Right renal pelvis (tissue), 4 donors: ENCODE data around the gene RYR2. TPM values are rescaled to one million over a fixed set of nuclear protein-coding genes. Genes with fewer than 3 reads are reported as not detected.
A peak's percentile ranks its signal among the peaks of the same experiment; 100 is the strongest.

Experiments used
- DNase-seq, 4 donors: peaks; one replicate each; pipeline ENCODE4 v3.0.0-alpha.2; 2013; ENCODE audit warnings: low read depth in 4 of 4, low spot score in 3 of 4, missing footprints in 1 of 4
- polyA plus RNA-seq, 4 donors: library from polyadenylated mRNA; unstranded; fragments of 120-200 nt; gene quantifications; one replicate each; pipeline ENCODE4 v1.2.1, GENCODE V29; 2013; ENCODE audit not compliant: insufficient read length in 4 of 4

RYR2 gene
- polyA plus RNA-seq, 4 donors: 1.4 to 2.1 (median 1.6) TPM

- DNase-seq: no peak
Observed at GRCh38 chr1:237398751-237399150, 356.8 kb downstream of the RYR2 start.

GRCh38 chr1:237405912-237406311, 363.9 kb downstream of the RYR2 start:
- no peak for DNase-seq

GRCh38 chr1:237411621-237412020, 369.6 kb downstream of the RYR2 start:
- DNase-seq: no peak

DNA sequence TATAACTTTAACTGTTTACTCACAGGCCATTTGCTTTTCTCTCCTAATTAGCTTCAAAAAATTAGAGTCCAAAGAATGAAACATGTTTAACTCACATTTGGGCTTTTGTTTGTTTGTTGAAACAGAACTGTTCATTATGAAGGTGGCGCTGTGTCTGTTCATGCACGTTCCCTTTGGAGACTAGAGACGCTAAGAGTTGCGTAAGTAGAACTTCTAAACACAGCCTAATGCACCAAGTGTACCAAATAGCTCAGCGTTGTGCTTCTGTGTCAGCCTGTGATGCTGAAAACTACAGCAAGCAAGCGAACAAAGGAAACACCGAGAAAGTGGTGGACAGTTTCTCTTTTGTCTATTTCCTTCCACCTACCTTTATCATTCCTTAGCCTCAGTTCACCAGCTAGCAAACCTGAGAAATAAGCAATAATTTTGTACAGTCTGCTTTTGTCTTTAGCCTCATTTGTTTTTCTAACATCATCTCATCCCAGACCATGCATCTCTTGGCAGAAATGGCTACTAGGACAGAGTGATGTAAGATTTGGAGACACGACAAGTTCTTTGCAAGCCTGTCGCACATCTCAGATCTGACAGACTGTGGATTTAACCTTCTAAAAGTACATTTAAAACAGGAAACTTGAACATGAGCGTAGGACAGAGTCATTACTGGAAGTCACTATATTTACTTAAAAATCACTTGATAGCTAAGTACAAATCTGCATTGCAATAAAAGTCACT, 375.1 kb downstream of the RYR2 start:
- no peak for DNase-seq

GRCh38 chr1:237428809-237429208, 386.8 kb downstream of the RYR2 start:
- DNase-seq: no peak

DNA sequence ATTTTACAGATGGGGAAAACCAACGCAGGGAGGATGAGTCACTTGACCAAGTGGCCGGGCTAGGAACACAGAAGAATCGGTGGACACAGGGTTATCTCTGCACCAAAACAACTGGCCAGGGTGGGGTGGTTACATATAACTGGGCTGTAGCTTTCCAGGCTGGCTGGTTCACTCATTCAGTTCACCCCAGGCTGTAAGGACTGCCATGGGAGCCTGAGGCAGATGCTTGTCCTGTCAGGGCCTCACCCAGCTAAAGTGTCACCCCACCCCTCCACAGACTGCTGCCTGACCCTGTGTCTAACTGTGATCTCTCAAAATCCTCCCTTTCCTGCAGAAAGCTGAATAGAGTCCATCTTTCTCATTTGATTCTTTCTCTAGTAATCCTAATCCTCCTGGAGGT, 387.3 kb downstream of the RYR2 start:
- DNase-seq: no peak

GRCh38 chr1:237431448-237431847, 389.5 kb downstream of the RYR2 start:
- DNase-seq: no peak

DNA sequence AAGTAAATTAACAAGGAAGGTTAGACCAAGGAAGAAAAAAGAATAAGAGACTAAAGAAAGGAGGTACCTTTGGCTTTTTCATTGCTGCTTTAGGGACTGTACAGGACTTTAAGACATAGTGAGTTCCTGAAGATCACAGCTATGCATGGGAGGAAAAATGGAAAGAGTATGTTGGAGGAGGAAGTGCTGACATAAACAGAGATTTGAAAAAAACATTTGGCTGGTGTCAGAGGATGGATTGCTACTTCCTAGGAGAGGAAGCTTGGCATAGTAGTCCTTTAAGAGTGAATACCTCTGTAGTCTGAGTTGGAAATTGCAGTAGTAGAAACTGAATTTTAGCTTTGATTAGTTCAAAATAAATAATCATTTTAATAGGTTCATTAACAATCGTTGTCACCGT, 398.4 kb downstream of the RYR2 start:
- no peak for DNase-seq

- DNase-seq: no peak
Observed at GRCh38 chr1:237444120-237444790, 402.3 kb downstream of the RYR2 start.

- DNase-seq: no peak
Observed at GRCh38 chr1:237448042-237448441, 406.1 kb downstream of the RYR2 start.

GRCh38 chr1:237457573-237457972, 415.6 kb downstream of the RYR2 start:
- no peak for DNase-seq

DNA sequence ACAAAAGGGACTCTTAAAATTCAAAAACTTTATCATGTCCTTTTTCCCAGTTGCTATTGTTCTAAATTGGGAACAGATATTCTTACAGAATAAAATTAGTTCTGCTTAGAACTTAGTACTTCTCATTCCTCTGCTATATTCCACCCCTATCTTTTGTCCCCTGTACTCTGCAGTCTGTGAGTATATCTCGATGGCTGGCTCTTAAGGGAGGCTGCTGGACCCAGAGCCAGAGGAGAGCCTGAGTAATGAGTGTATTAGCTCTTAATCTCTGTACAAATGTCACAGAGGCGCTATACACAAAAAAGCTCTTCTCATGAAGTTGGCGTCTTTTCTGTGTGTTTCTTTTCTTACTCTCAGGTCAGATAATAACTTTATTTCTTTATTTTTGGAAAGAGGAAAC, 425.3 kb downstream of the RYR2 start:
- DNase-seq: no peak

DNA sequence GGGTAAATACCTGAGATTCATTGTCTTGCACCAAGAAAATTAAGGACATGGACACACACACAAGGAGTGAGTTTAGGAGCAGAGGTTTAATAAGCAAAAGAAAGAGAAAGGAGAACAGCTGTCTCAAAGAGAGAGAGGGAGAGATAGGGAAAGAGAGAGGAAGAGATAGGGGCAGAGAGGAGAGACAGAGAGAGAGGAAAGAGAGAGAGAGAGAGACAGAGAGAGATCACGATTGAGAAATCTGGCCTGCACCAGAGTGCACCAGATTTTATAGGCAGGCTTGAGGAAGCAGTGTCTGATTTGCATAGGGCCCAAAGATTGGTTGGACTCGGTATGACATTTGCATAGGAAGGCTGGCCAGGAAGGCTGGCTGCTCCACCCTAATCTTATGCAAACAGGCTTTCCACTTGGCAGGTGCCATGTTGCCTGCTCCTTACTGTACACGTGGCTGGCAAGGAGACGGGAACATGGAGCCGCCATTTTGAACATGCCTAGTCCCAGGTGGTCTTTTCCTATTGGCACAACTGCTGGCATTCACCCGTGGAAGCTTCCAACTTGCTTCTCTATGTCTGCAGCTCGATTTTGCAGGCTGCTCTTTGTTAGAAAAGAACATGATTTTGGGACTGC, 428.8 kb downstream of the RYR2 start:
- no peak for DNase-seq

DNA sequence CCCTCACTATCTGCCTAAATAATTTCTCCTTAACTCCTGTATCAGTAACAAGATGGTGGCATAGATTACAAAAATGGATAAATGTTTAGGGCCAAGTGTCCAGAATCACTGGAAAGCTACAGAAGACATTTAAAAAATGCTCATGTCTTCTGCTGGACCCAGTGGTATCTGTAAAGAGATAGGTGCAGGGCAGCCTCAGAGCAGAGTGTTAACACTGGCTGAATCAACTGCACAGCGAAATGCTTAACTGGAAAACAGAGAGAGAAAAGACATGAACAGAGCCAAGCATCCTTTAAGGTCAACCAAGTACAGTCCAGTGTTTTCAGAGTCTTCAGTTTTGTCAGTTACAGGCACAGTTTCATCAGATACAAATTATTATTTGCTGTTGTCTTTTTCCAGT, 429.4 kb downstream of the RYR2 start:
- no peak for DNase-seq

DNA sequence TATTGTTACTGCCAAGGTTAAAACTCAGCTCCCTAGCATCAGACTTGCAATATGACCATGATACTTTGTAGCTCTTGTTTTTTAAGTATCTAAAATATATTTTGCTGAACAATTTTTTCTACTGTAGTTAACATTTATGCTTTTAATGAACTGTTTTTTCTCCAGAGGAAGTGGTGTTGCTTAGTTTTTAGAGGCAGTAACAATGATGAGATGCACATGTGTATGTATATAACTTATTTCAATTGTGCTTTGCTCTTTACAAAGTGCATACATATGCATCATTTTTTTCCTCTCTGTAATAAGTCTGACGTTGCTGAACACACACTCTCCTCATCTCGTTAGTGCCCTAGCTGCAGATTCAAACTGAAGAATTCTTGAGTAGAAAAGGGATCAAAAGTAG, 430.0 kb downstream of the RYR2 start:
- DNase-seq: peak in 1 of 4 donors; percentile 12

DNA sequence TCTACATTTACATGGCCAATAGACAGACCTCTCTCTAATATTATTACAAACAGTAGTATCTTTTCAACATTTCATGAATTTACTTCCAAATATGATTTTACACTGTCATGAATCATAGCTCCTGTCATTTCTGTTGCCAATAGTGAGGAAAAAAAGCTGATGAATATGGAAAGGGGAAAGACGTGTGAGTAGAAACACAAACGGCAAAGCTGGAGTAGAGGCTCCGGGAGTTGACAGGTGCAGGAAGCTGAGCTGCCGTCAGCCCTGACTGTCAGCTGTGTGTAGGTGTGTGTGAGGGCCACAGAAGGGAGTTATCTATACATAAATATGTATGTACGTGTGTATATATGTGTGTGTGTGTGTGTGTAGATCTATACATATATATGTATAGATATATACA, 431.9 kb downstream of the RYR2 start:
- no peak for DNase-seq

GRCh38 chr1:237478082-237478481, 436.1 kb downstream of the RYR2 start:
- DNase-seq: no peak

- DNase-seq: no peak
Observed at GRCh38 chr1:237478842-237479241, 436.9 kb downstream of the RYR2 start.

- DNase-seq: no peak
Observed at GRCh38 chr1:237482777-237483176, 440.8 kb downstream of the RYR2 start.

DNA sequence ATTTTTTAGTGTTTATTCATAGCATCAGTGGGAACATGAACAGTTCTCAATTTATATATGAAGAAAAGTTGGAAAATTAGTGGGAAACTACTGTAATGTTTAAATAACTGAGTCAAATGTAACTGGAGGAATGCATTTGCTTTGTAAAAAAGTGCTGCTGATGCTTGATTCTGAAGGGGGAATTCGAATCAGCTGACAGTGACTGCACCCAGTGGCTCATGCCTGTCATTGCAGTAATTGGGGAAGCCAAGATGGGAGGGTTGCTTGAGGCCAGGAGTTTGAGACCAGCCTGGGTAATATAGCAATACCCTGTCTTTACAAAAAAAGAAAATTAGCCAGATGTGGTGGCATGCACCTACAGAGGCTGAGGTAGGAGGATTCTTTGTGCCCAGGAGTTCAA, 450.4 kb downstream of the RYR2 start:
- no peak for DNase-seq

DNA sequence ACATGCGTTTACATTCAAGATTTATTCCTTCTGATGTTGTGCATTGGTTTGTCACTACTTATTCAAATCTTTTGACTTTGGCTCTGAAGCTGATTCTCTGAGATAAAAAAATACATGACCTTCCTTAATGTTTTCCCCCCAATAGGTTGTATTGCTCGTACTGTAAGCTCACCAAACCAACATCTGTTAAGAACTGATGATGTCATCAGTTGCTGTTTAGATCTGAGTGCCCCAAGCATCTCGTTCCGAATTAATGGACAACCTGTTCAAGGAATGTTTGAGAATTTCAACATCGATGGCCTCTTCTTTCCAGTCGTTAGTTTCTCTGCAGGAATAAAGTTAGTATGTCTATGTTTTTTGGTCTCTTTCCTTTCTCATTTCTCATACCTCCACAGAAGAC, 458.6 kb downstream of the RYR2 start:
- no peak for DNase-seq

DNA sequence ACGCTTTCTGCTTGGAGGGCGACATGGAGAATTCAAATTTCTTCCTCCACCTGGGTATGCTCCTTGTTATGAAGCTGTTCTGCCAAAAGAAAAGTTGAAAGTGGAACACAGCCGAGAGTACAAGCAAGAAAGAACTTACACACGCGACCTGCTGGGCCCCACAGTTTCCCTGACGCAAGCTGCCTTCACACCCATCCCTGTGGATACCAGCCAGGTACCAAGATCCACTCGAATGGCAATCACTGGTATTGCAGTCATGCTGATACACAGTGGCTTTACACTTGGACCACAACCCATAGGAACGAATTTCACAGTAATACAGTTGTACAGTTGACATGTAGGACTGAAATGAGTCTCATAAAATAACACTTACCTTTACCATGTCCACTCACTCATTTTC, 461.3 kb downstream of the RYR2 start:
- no peak for DNase-seq
